B cell (primary cell): ENCODE measurements around the gene CNPY3.

Experiments used
- CTCF ChIP-seq: fragments of 200-600 bp; IDR thresholded peaks from one replicate; pipeline ENCODE4 v1.8.0; 2022; ENCODE audit warnings: antibody characterized with exemption, mild to moderate bottlenecking
- EZH2 ChIP-seq: IDR thresholded peaks from 2 replicates; pipeline ENCODE4 v1.6.1; 2012; ENCODE audit warnings: borderline replicate concordance, low read depth, mild to moderate bottlenecking, moderate library complexity, low read length; ENCODE audit not compliant: insufficient read depth, poor library complexity, severe bottlenecking

- TF ChIP-seq CTCF = no peak
- TF ChIP-seq EZH2 = no peak
These were observed 44.6 kb downstream of the CNPY3 start for GRCh38 chr6:42973926-42974325.
